ENCODE measurements around the gene ZNF584. TPM values are rescaled to one million over a fixed set of nuclear protein-coding genes. Genes with fewer than 3 reads are reported as not detected.

Gene ZNF584
- total and polyA plus RNA-seq, 10 of the 15 experiments (the other 5 are each of a cell fraction or from before 2014, with no cell fraction given) = 2.0 to 10.7 (median 6.3) TPM

GRCh38 chr19:58466089-58466759 is 57.8 kb downstream of the ZNF584 start:
- ChIA-PET CTCF (interaction anchor here (1.5 kb wide), 1 partner anchor 53 kb away, joined by 5 read pairs; the partner anchor contains the start of gene ZBTB45), RAD21 (ENCODE audit: unreplicated experiment) (interaction anchor here (1.3 kb wide), 1 partner anchor 58 kb away, joined by 5 read pairs; the partner anchor contains the start of gene ZNF584), POLR2A (interaction anchor here (1.6 to 2.4 kb wide), 3 partner anchors 15 to 57 kb away, joined by 5 to 6 read pairs (median 6); partner anchors contain the start of genes ZNF324B and ZNF584), SMC1A (ENCODE audit: uncharacterized antibody, unreplicated experiment) (interaction anchor here (1.0 to 1.5 kb wide), 3 partner anchors 10 to 58 kb away, joined by 3 to 4 read pairs (median 4); partner anchors contain the start of genes ZBTB45, ZNF446 and ZNF584)
- FAIRE-seq = no peak
- BruUV-seq (replicated peaks) = no TSS peak
- Histone ChIP-seq H3K4me2 (ENCODE audit: control insufficient read depth, insufficient read depth) (peak overlapping the region; percentile 91), H4K20me1 (ENCODE audit: control insufficient read depth, insufficient read depth) (no peaks in the 10 kb centered on the region), H3K4me3 (peak overlapping the region; percentile 81), H3K27ac (ENCODE audit: control insufficient read depth, insufficient read depth) (no peak overlapping the region), H3K79me2 (ENCODE audit: control insufficient read depth, insufficient read depth, low read length) (peaks cover 17% of the 10 kb centered on the region), H3K9me3 (replicated peaks; ENCODE audit: control insufficient read depth, insufficient read depth, low read length) (no peaks in the 10 kb centered on the region), H3K36me3 (ENCODE audit: control insufficient read depth in 2 of 2, insufficient read depth in 2 of 2, low read length in 1 of 2) (peaks cover 0 to 2% of the 10 kb centered on the region in 2 experiments; a peak in 2 of 4 replicates), H2AFZ (ENCODE audit: control insufficient read depth, low read depth, low read length) (peak overlapping the region; percentile 97), H3K9ac (ENCODE audit: control insufficient read depth, insufficient read depth, low read length) (no peak overlapping the region; the same call in 1 of the 2 replicates), H3K4me1 (ENCODE audit: control insufficient read depth, insufficient read depth, low read length) (peaks cover 14% of the 10 kb centered on the region), H3K27me3 (replicated peaks in 1 of 2; ENCODE audit: control insufficient read depth in 2 of 2, insufficient read depth in 2 of 2, low read length in 1 of 2) (no peaks in the 10 kb centered on the region)
- 0 out of 2 replicates have a peak, but pooled peaks have one; percentile 62 for TF ChIP-seq MLLT1 (IDR thresholded peaks at IDR 0.05)
- TF ChIP-seq, protein P1, sequence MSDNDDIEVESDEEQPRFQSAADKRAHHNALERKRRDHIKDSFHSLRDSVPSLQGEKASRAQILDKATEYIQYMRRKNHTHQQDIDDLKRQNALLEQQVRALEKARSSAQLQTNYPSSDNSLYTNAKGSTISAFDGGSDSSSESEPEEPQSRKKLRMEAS (IDR thresholded peaks at IDR 0.05; ENCODE audit: low read depth, low read length) = no peak
- TF ChIP-seq MEF2A (IDR thresholded peaks at IDR 0.05; ENCODE audit: insufficient read depth, low read depth, low read length) = no peak
- no peak for TF ChIP-seq ELK1 (IDR thresholded peaks at IDR 0.05; ENCODE audit: low read depth, low read length)
- TF ChIP-seq ATF7 (IDR thresholded peaks at IDR 0.05; ENCODE audit: low read depth) = no peak
- no peak for TF ChIP-seq FOXM1 (IDR thresholded peaks at IDR 0.05; ENCODE audit: low read depth, low read length)
- TF ChIP-seq, protein P2, sequence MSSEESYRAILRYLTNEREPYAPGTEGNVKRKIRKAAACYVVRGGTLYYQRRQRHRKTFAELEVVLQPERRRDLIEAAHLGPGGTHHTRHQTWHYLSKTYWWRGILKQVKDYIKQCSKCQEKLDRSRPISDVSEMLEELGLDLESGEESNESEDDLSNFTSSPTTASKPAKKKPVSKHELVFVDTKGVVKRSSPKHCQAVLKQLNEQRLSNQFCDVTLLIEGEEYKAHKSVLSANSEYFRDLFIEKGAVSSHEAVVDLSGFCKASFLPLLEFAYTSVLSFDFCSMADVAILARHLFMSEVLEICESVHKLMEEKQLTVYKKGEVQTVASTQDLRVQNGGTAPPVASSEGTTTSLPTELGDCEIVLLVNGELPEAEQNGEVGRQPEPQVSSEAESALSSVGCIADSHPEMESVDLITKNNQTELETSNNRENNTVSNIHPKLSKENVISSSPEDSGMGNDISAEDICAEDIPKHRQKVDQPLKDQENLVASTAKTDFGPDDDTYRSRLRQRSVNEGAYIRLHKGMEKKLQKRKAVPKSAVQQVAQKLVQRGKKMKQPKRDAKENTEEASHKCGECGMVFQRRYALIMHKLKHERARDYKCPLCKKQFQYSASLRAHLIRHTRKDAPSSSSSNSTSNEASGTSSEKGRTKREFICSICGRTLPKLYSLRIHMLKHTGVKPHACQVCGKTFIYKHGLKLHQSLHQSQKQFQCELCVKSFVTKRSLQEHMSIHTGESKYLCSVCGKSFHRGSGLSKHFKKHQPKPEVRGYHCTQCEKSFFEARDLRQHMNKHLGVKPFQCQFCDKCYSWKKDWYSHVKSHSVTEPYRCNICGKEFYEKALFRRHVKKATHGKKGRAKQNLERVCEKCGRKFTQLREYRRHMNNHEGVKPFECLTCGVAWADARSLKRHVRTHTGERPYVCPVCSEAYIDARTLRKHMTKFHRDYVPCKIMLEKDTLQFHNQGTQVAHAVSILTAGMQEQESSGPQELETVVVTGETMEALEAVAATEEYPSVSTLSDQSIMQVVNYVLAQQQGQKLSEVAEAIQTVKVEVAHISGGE (CRISPR knock-in tag; IDR thresholded peaks at IDR 0.05) = no peak
- TF ChIP-seq IKZF2 (IDR thresholded peaks at IDR 0.05) = 0 out of 4 replicates have a peak, but pooled peaks have one; percentile 21 to 24
- TF ChIP-seq GABPA (IDR thresholded peaks at IDR 0.05; ENCODE audit: low read depth) = no peak
- no peak for TF ChIP-seq RAD21 (IDR thresholded peaks at IDR 0.05; ENCODE audit: insufficient read depth, low read depth, low read length)
- TF ChIP-seq CHD4 (IDR thresholded peaks at IDR 0.05) = no peak
- peak; percentile 13 for ATAC-seq
- 34% methylated on average over 20 of the region's 20 CpGs for WGBS (ENCODE audit: insufficient coverage, insufficient replicate concordance, low lambda C conversion rate, missing lambda C conversion rate)
- no peak for DNase-seq (ENCODE audit: low read depth, low spot score)
- in situ Hi-C loops (cut with MboI) (no loop called here), intact Hi-C loops (cut with micrococcal nuclease; ENCODE audit: unreplicated experiment) (loop anchor here (5.0 kb wide), 2 partner anchors 59 to 139 kb away; partner anchors contain the start of genes ZNF584 and ZSCAN22)
